ENCODE data around the gene PKHD1.

The PKHD1 gene

GRCh38 chr6:51704932-51705540 is 382.4 kb downstream of the PKHD1 start:
- DNase-seq (ENCODE audit: low read depth in 2 of 2): no peak

DNA sequence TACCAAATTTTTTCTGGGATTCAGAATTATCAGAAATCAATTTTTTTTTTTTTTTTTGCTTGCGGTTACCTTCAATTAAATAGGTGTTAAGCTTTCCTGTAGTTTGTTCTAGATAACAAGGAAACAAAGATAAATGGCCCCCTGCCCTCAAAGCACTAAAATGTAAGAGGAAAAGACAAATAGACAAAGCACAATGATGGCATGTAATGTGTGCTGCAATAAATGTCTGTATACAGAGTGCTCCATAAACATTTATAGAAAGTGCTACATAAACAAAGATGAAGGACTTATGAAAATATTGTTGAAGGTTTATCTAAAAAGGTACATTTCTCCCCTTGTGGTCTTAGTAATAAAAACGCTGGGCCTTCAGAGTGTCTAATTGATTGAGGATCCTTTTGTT is 384.6 kb downstream of the PKHD1 start:
- no peak for DNase-seq (ENCODE audit: low read depth in 2 of 2)

GRCh38 chr6:51684603-51685002 is 402.8 kb downstream of the PKHD1 start:
- DNase-seq (ENCODE audit: low read depth in 2 of 2): no peak

GRCh38 chr6:51684038-51684437 is 403.4 kb downstream of the PKHD1 start:
- DNase-seq (ENCODE audit: low read depth in 2 of 2): no peak

DNA sequence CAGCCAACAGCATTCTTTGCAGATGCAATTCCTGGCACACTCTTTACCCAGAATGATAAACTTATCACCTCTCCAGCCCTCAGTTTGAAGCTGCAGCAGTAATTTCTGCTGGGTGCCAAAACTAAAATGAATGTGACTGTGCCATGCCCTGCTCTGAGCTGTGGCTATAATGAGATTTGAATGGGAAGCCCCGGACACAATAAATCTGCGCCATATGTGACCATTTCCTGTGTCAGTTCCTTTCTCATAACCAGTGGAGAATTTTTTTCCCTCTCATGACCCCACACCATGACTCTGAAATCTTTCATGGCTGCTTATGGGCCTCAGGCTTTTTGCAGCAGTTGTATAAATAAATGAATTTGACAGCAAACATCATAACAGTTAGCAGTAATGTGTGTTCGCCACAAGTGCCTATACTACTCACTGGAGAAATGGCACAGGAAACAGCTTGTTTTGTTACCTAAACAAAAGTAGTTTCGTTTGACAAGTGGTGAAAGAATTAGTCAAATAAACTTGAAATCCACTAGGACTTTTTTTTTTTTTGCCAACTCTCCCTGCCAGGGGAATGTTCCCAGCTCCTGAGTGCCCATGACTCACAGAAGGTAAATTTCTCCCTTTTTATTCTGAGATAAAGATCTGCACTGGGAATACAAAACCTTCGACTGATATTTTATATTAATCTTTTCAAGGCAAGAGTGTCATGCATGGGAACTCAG is 408.4 kb downstream of the PKHD1 start:
- DNase-seq (ENCODE audit: low read depth in 2 of 2): no peak

DNA sequence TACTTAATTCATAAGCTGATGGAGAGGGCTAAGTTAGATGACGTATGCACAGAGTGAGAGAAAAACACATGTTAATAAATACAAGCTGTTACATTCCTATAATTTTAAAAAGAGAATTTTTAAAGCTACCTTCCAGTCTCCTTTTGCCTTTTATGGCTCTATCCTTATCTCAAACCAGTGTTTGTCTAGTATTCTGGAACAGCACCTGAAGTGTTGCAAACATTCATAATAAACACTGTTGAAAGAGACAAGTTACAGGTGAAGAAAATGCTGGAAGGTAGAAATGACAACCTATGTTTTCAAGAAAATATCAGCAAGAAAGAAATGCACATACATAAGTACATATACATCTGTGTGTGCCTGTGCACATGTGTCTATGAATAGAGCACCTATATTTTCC is 409.1 kb downstream of the PKHD1 start:
- no peak for DNase-seq (ENCODE audit: low read depth in 2 of 2)

DNA sequence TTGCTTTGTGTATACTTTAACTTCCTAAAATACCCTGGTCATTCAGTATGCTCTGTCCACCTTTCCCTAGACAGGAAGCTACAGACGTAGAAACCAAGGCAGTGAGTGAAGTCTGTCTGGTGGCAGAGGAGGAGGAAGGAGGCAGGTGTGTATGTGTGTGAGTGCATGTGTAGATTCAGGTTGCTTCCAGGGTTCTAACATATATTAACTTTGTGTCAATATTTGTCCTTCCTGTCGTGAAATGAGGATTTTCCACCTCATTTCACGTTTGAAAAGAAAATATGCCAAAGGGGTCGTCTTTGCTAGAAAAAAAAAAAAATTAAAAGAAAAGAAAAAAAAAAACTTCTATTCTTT is 411.5 kb downstream of the PKHD1 start:
- DNase-seq (ENCODE audit: low read depth in 2 of 2): no peak

- DNase-seq (ENCODE audit: low read depth in 2 of 2): no peak
These were observed 412.1 kb downstream of the PKHD1 start for GRCh38 chr6:51675020-51675921.

GRCh38 chr6:51663525-51663924 is 423.9 kb downstream of the PKHD1 start:
- no peak for DNase-seq (ENCODE audit: low read depth in 2 of 2)

DNA sequence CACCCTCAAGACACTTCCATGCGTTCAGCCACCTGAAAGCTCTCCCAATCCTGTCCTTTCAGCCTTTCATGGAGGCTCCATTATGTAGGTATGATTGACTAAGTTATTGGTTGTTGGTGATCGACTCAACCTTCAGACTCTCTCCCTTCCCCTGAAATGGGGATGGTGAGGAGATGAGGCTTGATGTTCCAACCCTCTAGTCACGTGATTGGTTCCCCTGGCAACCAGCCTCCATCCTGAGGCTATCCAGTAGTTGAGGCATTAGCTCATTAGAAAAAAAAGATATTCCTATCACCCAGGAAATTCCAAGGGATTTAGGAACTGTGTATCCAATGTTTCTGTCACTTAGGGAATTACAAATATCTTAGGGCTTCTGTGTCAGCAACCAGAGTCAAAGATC is 426.6 kb downstream of the PKHD1 start:
- no peak for DNase-seq (ENCODE audit: low read depth in 2 of 2)

DNA sequence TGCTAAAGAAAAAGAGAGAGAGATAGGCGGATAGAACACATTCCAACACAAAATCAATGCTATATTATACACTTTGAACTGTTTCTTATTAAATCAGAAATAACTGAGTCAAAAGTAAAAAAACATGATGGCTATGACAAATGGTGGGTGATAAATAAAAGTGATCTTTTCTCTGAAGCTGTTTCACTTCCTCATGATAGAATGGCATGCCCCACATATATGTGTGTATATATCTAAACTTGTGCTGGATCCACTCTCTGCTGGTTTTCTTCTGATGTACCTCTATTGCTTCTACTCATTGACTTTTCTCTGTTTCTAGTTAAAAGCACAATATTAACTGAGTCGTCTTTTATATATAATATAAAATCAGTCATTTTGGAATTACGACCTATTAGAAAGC is 429.9 kb downstream of the PKHD1 start:
- no peak for DNase-seq (ENCODE audit: low read depth in 2 of 2)

DNA sequence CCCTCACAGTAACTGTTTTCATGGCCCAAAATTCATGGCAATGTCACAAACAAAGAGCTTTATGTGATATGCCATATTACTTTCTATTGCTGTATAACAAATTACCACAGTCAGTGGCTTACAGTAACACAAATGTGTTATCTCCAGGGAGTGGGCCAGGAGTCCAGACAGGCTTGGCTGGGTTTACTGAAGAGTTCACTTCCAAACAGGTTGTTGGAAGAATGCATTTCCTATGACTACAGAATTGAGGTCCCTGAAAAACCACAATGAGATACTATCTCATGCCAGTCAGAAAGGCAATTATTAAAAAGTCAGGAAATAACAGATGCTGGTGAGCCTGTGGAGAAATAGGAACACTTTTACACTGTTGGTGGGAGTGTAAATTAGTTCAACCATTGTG is 431.9 kb downstream of the PKHD1 start:
- no peak for DNase-seq (ENCODE audit: low read depth in 2 of 2)

GRCh38 chr6:51654647-51655046 is 432.8 kb downstream of the PKHD1 start:
- no peak for DNase-seq (ENCODE audit: low read depth in 2 of 2)

DNA sequence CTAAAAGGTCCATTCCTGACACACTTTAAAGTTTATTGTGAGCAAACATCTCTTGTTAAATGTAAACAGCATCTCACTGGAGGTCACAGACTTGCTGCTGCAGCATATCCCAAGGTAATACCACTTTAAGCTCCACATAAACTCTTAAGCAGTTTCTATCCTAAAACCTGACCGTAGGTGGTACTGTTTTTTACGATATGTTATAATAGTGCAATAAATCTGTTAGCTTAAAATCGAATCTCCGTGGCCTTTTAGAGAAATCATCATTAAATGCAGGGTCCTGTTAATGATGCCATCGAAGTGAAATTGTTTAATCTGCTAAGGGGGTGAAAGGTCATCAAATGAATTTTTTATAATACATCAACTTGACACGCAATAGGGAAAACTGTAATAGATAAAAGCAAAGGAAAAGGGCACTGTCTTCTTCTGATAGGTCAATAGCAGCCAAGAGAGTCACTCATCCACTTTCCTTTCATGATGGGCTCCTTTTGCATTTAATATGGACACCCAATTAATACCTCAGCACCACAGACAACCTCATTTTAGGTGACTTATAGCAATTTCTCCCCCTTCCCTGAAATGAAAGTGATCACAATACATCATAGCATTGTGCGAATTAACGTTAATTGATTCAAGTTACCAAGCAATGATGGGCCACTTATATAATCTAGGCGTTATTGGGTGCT is 436.1 kb downstream of the PKHD1 start:
- no peak for DNase-seq (ENCODE audit: low read depth in 2 of 2)

GRCh38 chr6:51648774-51649173 is 438.6 kb downstream of the PKHD1 start:
- no peak for DNase-seq (ENCODE audit: low read depth in 2 of 2)

DNA sequence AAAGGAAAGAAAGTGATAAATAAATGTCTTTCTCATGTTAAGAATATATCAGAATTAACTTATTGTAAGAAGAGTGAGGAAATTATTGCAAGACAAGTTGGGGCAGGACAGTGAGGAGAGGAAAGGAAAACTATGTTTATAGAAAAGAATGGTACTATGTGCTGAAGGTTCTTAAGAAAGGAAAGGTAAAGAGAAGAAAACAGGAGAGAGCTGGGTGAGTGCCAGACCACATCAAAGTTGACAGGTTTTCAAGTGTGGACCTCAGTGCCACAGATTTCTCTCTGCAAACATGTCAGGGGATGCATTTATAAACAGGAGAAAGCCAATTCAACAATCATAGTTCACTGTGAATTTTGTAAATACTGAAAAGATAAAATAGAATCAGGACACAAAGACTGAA is 439.2 kb downstream of the PKHD1 start:
- no peak for DNase-seq (ENCODE audit: low read depth in 2 of 2)

- no peak for DNase-seq (ENCODE audit: low read depth in 2 of 2)
These were observed 443.0 kb downstream of the PKHD1 start for GRCh38 chr6:51644426-51644825.

DNA sequence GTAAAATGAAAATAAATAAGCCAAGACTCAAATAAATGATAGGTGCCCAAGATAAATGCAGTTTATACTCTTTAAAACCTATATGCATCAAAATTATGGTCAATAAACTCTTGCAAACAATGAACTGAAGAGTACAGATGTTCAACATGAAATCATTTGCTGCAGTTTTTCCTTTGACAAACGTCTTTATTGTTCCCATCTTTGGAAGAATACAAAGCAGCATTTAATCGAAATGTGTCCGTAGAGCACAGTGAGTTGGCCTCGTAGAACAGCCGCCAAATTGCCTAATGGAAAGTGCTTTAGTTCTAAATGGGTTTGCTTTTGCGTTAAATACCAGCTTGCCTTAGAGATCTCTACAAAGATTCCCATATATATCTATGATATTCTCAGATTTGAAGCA is 447.4 kb downstream of the PKHD1 start:
- DNase-seq (ENCODE audit: low read depth in 2 of 2): no peak

DNA sequence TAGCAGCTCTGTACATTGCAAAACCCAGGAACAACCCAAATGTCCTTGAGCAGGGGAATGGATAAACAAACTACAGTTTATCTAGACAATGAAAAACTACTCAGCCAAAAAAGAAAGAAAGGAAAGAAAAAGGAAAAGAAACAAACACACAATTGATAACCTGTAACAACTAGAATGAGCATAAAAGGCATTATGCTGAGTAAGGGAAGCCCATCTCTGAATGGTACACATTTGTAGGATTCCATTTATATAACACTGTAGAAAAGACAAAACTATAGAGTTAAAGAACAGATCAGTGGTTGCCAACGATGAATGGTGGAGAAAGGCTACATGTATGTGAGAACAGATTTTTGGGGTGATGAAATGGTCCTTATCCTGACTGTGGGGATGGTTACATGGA is 454.0 kb downstream of the PKHD1 start:
- no peak for DNase-seq (ENCODE audit: low read depth in 2 of 2)

- no peak for DNase-seq (ENCODE audit: low read depth in 2 of 2)
These were observed 457.4 kb downstream of the PKHD1 start for GRCh38 chr6:51630011-51630410.

GRCh38 chr6:51626391-51626790 is 461.0 kb downstream of the PKHD1 start:
- DNase-seq (ENCODE audit: low read depth in 2 of 2): no peak

GRCh38 chr6:51625566-51625965 is 461.8 kb downstream of the PKHD1 start:
- DNase-seq (ENCODE audit: low read depth in 2 of 2): no peak
